Measurements from ENCODE around the gene NIT1.

The NIT1 gene

DNA sequence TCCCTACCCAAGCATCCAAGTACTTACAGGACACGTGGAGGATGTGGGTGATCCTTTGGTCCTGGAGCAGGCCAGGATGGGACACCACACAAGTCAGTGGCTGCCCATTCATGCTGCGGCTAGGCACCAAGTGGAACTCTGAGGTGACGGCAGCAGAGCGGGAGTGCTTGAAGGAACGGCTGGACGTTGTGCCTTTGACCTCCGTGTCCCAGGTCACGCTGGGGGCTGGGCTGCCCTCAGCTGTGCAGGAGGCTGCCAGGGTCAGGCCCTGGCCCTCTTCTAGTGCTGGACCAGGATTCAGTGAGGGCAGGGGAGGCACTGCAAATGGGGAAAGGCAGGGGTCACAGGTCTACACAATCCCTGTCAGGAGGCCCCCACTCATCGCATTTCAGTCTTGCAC is 40.5 kb upstream of the NIT1 start:
- Histone ChIP-seq H4K20me1 (ENCODE audit: insufficient read depth, low read length) (no peaks in the 10 kb centered on the region), H3K27ac (ENCODE audit: low read length) (no peak overlapping the region), H3K9me3 (ENCODE audit: insufficient read depth, low read length) (no peaks in the 10 kb centered on the region), H3K36me3 (replicated peaks; ENCODE audit: low read depth, low read length) (no peaks in the 10 kb centered on the region), H3K4me3 (ENCODE audit: low read length) (no peak overlapping the region), H3K4me1 (ENCODE audit: low read length) (no peaks in the 10 kb centered on the region), H3K9ac (ENCODE audit: low read length) (no peak overlapping the region), H2AFZ (ENCODE audit: low read depth, low read length) (no peak overlapping the region), H3K27me3 (ENCODE audit: low read depth, low read length) (no peaks in the 10 kb centered on the region), H3K4me2 (ENCODE audit: low read length) (no peak overlapping the region), H3K79me2 (ENCODE audit: low read length) (no peaks in the 10 kb centered on the region)
- TF ChIP-seq EZH2phosphoT487 (IDR thresholded peaks at IDR 0.05; ENCODE audit: low read depth): no peak
- TF ChIP-seq, protein P1, sequence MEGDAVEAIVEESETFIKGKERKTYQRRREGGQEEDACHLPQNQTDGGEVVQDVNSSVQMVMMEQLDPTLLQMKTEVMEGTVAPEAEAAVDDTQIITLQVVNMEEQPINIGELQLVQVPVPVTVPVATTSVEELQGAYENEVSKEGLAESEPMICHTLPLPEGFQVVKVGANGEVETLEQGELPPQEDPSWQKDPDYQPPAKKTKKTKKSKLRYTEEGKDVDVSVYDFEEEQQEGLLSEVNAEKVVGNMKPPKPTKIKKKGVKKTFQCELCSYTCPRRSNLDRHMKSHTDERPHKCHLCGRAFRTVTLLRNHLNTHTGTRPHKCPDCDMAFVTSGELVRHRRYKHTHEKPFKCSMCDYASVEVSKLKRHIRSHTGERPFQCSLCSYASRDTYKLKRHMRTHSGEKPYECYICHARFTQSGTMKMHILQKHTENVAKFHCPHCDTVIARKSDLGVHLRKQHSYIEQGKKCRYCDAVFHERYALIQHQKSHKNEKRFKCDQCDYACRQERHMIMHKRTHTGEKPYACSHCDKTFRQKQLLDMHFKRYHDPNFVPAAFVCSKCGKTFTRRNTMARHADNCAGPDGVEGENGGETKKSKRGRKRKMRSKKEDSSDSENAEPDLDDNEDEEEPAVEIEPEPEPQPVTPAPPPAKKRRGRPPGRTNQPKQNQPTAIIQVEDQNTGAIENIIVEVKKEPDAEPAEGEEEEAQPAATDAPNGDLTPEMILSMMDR (IDR thresholded peaks at IDR 0.05; ENCODE audit: low read depth, low read length): no peak

DNA sequence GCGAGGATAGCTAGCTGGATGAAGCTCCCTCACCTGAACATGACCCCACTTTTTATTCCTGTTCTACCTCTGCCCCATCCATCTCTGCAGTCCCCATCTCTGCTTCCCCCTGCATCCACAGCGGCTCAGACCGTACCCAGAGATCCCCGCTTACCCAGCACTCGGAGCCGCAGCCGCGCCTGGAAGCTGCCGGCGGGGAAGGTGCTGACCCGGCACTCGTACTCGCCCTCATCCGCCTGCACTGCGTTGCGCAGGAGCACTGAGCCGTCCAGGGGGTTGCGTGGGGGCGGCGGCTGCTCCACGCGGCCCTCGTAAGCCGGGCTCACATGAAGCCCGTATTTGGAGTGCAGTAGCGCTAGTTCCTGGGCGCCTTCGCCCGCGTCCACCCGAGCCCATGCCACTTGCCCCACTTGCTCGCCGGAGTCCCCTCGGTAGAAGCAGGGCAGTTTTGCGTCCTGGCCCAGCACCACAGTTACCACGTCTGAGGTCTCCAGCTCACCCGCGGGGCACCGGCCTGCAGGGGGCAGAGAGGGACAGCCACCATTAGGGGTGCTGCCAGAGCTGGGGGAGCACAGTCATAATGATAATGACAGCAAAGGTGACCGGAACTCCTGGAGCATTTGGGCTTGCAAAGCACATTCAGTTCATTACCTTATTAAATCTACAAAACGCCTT is 38.3 kb upstream of the NIT1 start:
- Histone ChIP-seq H2AFZ (ENCODE audit: low read depth, low read length) (no peak overlapping the region), H3K27me3 (ENCODE audit: low read depth, low read length) (no peaks in the 10 kb centered on the region), H4K20me1 (ENCODE audit: insufficient read depth, low read length) (no peaks in the 10 kb centered on the region), H3K4me2 (ENCODE audit: low read length) (no peak overlapping the region), H3K27ac (ENCODE audit: low read length) (no peak overlapping the region), H3K4me3 (ENCODE audit: low read length) (no peak overlapping the region), H3K9me3 (ENCODE audit: insufficient read depth, low read length) (no peaks in the 10 kb centered on the region), H3K9ac (ENCODE audit: low read length) (no peak overlapping the region), H3K36me3 (replicated peaks; ENCODE audit: low read depth, low read length) (no peaks in the 10 kb centered on the region), H3K79me2 (ENCODE audit: low read length) (no peaks in the 10 kb centered on the region), H3K4me1 (ENCODE audit: low read length) (no peaks in the 10 kb centered on the region)
- TF ChIP-seq, protein P1 (IDR thresholded peaks at IDR 0.05; ENCODE audit: low read depth, low read length): no peak; the same call in 1 of the 2 replicates
- TF ChIP-seq EZH2phosphoT487 (IDR thresholded peaks at IDR 0.05; ENCODE audit: low read depth): no peak

DNA sequence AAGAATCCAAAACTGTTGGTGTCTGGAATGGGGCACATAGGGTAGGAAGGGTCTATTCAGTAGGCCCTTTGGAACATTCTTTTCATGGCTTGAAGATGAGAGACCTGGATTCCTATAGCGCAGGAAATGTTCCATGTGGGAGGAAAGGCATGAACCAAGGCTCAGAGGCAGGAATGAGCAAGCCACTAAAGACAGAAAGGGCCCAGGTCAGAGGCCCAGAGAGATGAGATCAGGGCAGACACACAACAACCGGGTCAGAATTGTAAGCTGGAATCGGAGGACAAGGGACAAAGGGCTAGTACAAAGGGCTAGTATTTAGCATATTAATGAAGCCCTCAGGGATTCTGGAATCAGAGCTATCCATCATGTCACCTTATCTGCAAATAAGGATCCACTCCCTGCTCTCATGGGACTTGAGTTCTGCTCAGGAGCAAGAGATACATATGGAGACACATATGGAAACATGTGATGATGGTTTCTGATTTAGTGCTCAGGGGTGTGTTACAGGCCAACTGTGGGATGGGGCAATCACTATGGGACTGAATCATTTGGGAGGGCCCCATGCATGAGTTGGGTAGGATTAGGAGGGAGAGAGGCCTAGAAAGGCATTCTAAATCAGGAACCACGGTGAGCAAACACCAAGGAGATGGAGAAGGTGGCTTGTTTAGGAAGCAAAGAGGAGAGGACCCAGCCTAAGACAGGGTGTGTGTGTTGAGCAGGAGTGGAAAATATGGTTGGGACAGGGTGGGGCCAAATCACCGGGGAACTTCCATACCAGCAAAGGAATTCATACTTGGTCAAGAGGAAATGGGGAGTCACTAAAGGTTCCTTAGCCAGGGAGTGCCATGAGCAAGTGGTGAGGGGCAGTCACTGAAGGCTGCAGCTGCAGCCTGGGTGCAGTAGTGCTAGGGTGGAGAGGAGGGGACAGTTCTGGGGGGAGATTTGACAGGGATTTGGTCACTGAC is 37.2 kb upstream of the NIT1 start:
- H3K4me2 ChIP-seq (ENCODE audit: low read length): no peak overlapping the region
- no peaks in the 10 kb centered on the region for H3K79me2 ChIP-seq (ENCODE audit: low read length)
- H3K9me3 ChIP-seq (ENCODE audit: insufficient read depth, low read length): no peaks in the 10 kb centered on the region
- TF ChIP-seq, protein P1 (IDR thresholded peaks at IDR 0.05; ENCODE audit: low read depth, low read length): no peak
- TF ChIP-seq EZH2phosphoT487 (IDR thresholded peaks at IDR 0.05; ENCODE audit: low read depth): no peak
- H3K9ac ChIP-seq (ENCODE audit: low read length): no peak overlapping the region
- no peaks in the 10 kb centered on the region for H3K27me3 ChIP-seq (ENCODE audit: low read depth, low read length)
- no peaks in the 10 kb centered on the region for H3K36me3 ChIP-seq (replicated peaks; ENCODE audit: low read depth, low read length)
- no peaks in the 10 kb centered on the region for H3K4me1 ChIP-seq (ENCODE audit: low read length)
- H2AFZ ChIP-seq (ENCODE audit: low read depth, low read length): no peak overlapping the region
- H4K20me1 ChIP-seq (ENCODE audit: insufficient read depth, low read length): no peaks in the 10 kb centered on the region
- no peak overlapping the region for H3K27ac ChIP-seq (ENCODE audit: low read length)
- H3K4me3 ChIP-seq (ENCODE audit: low read length): no peak overlapping the region

DNA sequence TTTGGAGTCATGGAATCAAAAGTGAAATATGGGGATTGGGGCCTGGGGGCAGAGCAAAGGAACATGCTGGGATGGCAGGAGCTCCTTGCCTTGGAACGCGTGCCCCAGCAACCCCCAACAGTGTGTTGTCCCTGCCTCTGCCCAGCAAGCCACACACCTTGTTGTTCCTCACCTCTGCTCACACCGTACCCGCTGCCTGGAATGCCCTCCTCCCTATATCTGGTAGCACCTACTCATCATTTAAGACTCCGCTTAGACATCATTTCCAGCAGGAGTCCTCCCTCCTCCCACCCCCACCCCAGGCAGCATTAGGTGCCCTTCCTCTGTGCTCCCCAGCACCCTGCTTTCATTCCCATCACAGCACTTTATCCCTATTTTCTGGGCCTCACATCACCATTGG is 36.4 kb upstream of the NIT1 start:
- Histone ChIP-seq H3K9ac (ENCODE audit: low read length) (no peak overlapping the region), H3K79me2 (ENCODE audit: low read length) (no peaks in the 10 kb centered on the region), H3K36me3 (replicated peaks; ENCODE audit: low read depth, low read length) (no peaks in the 10 kb centered on the region), H3K4me1 (ENCODE audit: low read length) (no peaks in the 10 kb centered on the region), H3K27me3 (ENCODE audit: low read depth, low read length) (no peaks in the 10 kb centered on the region), H3K27ac (ENCODE audit: low read length) (no peak overlapping the region), H3K9me3 (ENCODE audit: insufficient read depth, low read length) (no peaks in the 10 kb centered on the region), H4K20me1 (ENCODE audit: insufficient read depth, low read length) (no peaks in the 10 kb centered on the region), H3K4me2 (ENCODE audit: low read length) (no peak overlapping the region), H2AFZ (ENCODE audit: low read depth, low read length) (no peak overlapping the region), H3K4me3 (ENCODE audit: low read length) (no peak overlapping the region)
- TF ChIP-seq EZH2phosphoT487 (IDR thresholded peaks at IDR 0.05; ENCODE audit: low read depth): no peak
- TF ChIP-seq, protein P1 (IDR thresholded peaks at IDR 0.05; ENCODE audit: low read depth, low read length): no peak
